HG02798 (cell line): ENCODE data around the gene ALKBH3.

Experiments used
- ATAC-seq: cut with Tn5 transposase; IDR thresholded peaks from one replicate; pipeline ENCODE4 v1.9.1; 2021; ENCODE audit warnings: mild to moderate bottlenecking; ENCODE audit not compliant: unreplicated experiment, poor library complexity

ALKBH3 gene

GRCh38 chr11:43921561-43922294 lies 41.1 kb downstream of the ALKBH3 start:
- no peak for ATAC-seq

DNA sequence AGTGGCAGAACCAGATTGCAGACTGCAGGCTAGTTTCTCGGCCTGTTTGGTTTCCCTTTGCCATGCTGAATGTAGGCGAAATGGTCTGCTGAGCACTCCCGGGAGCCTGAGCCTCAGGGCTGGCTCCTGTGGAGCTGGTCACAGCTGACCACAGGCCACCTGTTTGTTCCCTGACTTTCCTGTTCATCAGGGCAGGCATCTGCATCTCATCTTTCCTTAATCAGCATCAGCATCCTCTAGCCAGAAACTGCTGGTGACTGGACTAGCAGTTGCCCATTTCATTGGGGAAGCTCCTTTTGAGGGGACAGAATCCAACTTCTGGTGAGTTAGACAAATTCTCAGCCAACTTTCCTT lies 41.6 kb downstream of the ALKBH3 start:
- ATAC-seq = no peak

DNA sequence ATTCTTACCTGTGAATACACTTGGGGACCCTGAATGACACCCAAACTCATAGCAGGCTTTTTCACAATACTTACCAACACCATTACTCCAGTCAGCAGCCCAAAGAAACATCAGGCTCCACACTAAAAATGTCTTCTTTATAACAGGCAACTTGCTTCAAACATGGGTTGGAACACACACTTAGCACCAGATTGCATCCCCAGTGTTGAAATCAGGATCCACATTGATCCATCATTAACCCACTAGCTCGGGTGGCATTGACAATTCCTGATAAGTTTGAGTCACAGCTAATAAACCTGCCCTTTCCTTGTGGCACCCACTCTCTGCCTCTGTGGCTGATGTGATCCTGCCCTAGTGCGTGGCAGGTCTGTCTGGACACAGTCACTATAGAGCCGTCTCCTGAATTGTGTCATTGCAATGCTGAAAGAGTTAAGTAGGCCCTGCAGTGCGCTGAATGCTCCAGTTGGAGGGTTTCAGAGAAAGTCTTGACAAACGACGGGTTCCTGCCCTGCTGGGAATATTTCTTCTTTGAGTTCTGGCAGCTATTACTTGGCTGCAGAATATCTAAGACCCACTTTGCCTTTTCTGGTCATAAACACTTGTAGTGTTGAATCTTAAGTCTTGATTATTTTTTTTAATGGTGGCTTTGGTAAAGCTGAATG lies 42.2 kb downstream of the ALKBH3 start:
- ATAC-seq = no peak

- no peak for ATAC-seq
Measured at GRCh38 chr11:43923406-43924111, 42.9 kb downstream of the ALKBH3 start.

GRCh38 chr11:43924112-43924855 lies 43.7 kb downstream of the ALKBH3 start:
- no peak for ATAC-seq

GRCh38 chr11:43925063-43925931 lies 44.7 kb downstream of the ALKBH3 start:
- ATAC-seq = no peak

- no peak for ATAC-seq
Measured at GRCh38 chr11:43925932-43926505, 45.4 kb downstream of the ALKBH3 start.

DNA sequence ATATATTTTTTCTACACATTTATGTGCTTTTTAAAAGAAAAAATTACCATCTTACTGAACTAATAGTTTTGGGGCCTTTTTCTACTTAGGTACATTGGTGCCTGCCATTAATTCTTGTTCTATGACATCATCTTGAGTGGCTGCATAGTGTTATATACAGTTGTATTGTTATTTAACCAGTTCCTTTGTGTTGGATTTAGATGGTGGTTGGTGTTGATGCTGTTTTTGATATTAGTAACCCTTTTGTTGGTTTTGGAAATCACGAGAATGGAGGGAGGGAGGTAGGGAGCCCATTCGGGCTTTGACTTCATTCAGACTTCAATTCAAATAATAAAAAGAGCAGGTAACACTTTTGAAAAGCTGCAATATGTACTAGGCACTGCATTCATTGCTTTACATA lies 46.4 kb downstream of the ALKBH3 start:
- no peak for ATAC-seq

DNA sequence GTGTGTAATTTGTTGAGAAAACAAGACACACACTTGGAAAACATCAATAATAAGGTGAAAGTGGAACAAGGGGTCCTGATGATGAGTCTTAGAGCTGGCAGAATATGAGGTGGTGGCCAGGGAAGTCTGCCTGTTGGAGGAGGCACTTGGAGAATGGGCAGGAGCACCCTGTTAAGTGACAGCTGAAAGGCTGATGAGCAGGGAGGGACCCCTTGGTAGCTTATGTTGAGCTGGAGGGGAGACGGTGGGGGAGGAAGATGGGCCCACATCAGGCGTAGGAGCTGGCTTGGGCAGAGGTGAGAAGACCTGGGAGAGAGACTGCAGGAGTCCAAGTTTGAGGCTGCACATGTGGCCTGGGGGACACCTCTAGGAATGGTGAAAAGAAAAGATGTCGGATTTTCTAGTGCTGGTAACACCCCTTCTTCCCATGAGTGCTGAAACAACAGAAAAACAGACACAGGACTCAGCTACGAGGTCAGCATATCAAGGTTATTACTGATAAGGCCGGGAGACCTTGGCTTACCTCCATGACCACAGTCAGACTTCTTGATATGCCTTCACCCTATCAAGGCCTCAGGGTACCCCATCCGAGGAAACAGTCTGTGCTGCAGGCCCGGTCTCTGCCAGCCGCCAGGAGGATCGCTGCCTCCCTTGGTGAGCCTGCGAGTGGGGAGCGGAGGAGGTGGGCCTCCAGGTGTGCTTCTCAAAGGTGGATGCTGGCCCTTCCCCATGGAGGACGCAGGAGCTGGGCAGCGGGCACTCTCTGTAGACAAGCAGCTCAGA lies 47.5 kb downstream of the ALKBH3 start:
- ATAC-seq = no peak

GRCh38 chr11:43928721-43929120 lies 48.1 kb downstream of the ALKBH3 start:
- ATAC-seq = no peak

GRCh38 chr11:43930868-43931716 lies 50.5 kb downstream of the ALKBH3 start:
- ATAC-seq = no peak

DNA sequence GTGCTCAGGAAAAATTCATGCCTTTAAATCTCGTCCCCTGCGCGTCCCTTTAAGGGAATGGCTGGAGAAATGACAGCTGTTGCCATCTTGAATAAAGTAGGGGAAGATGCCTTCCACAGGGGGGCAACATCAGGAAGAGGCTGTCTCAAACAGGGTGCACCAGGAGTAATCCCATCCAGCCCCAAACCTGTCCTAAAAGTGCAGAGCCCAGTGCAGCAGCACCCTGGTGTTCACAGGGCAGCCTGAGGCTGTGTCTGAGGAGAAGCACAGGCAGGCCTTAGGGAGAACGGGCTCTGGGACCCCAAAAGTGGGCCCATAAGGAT lies 51.0 kb downstream of the ALKBH3 start:
- ATAC-seq = no peak

- no peak for ATAC-seq
Measured at GRCh38 chr11:43933226-43933607, 52.6 kb downstream of the ALKBH3 start.

GRCh38 chr11:43933608-43934551 lies 53.2 kb downstream of the ALKBH3 start:
- ATAC-seq = no peak

DNA sequence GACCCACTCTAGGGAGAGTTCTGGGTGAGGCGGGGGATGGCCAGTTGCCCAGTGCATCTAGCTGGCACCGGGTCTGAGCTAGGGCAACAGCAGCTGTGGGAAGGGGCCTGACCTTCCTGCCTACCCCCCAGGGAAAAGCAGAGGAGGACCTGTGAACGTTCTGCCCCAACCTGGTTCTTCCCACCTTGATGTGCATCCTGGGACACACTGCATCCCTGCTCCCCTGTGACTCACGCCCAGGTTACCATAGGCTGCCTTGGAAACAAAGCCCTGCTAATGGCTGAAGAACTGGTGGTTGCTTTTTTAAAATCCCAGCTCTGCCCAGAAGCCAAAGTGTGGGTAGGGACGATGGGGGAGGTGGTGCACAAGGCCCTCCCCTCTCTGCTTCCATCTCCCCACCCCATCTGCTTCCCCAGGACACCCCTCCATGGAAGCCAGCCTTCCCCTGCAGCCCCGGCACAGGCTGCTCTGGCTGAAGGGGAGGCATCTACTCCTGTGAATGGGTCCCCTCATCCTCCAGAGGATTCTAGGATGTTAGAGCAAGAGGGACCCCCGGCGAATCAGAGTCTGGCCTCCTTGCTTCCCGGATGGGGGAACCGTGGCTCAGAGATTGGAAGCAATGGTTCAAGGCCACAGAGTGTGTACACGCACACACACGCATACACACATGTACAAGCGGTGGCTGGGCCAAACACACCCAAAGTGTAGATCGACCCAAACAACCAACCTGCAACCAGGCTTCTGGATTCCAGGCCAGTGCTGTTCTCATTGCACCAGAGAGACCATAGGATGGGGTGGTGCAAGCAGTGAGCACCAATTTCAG lies 54.2 kb downstream of the ALKBH3 start:
- ATAC-seq = no peak

DNA sequence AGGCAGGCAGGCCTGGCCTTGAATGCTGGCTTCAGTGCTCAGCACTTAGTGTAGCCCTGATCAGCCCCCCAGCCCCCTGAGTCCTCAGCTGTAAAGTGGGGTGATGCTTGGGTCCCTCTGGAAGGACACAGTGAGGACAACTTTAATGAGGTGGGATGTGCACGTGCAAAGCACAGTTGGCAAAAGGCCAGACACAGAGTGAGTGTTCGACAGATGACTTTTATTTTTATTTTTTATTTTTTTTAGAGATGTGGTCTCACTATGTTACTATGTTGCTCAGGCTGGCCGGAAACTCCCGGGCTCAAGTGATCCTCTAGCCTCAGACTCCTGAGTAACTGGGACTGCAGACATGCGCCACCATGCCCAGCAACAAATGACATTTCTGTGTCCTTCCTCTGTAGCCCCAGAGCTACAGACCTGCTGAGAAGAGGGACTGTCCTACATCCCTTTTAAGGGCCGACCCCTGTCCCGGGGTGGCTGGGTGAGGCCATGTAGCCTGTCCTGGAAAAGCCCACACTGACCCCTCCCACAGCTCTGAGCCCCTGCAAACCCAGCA lies 54.9 kb downstream of the ALKBH3 start:
- ATAC-seq = no peak
